HEK293 (cell line): ENCODE measurements around the gene HOXC5.
A peak's percentile ranks its signal among the peaks of the same experiment; 100 is the strongest.

Experiments used
- BCL11A ChIP-seq: fragments of 450-650 bp; formaldehyde crosslinking; IDR thresholded peaks from 2 replicates; pipeline ENCODE4 v1.5.1; 2016; ENCODE audit warnings: low read depth, missing biosample characterization, missing genetic modification characterization
- BCL11B ChIP-seq: fragments of 450-650 bp; formaldehyde crosslinking; IDR thresholded peaks from 2 replicates; pipeline ENCODE4 v1.5.1; 2016; ENCODE audit warnings: low read depth, missing biosample characterization, missing genetic modification characterization
- GFI1B ChIP-seq: fragments of 450-650 bp; formaldehyde crosslinking; IDR thresholded peaks from 2 replicates; pipeline ENCODE4 v1.5.1; 2016; ENCODE audit warnings: missing biosample characterization, missing genetic modification characterization
- GLIS1 ChIP-seq: fragments of 450-650 bp; formaldehyde crosslinking; IDR thresholded peaks from 2 replicates; pipeline ENCODE4 v1.5.1; 2016; ENCODE audit warnings: missing biosample characterization, missing genetic modification characterization
- GLIS2 ChIP-seq: fragments of 450-650 bp; formaldehyde crosslinking; IDR thresholded peaks from 2 replicates; pipeline ENCODE4 v1.5.1; 2016; ENCODE audit warnings: missing biosample characterization, missing genetic modification characterization
- KLF8 ChIP-seq: fragments of 450-650 bp; formaldehyde crosslinking; IDR thresholded peaks from 2 replicates; pipeline ENCODE4 v1.5.1; 2016; ENCODE audit warnings: missing biosample characterization, missing genetic modification characterization
- SALL2 ChIP-seq: fragments of 450-650 bp; formaldehyde crosslinking; IDR thresholded peaks from 2 replicates; pipeline ENCODE4 v1.5.0; 2017; ENCODE audit warnings: missing biosample characterization, mild to moderate bottlenecking, missing genetic modification characterization, borderline replicate concordance
- SP2 ChIP-seq: fragments of 450-650 bp; formaldehyde crosslinking; IDR thresholded peaks from 2 replicates; pipeline ENCODE4 v1.5.1; 2016; ENCODE audit warnings: missing biosample characterization, missing genetic modification characterization
- YY2 ChIP-seq: fragments of 450-650 bp; formaldehyde crosslinking; IDR thresholded peaks from 2 replicates; pipeline ENCODE4 v1.5.1; 2016; ENCODE audit warnings: missing biosample characterization, missing genetic modification characterization
- ZBTB1 ChIP-seq: fragments of 450-650 bp; formaldehyde crosslinking; IDR thresholded peaks from 2 replicates; pipeline ENCODE4 v1.5.1; 2016; ENCODE audit warnings: missing biosample characterization, missing genetic modification characterization
- ZBTB20 ChIP-seq: fragments of 450-650 bp; formaldehyde crosslinking; IDR thresholded peaks from 2 replicates; pipeline ENCODE4 v1.5.1; 2016; ENCODE audit warnings: missing biosample characterization, missing genetic modification characterization
- ZBTB48 ChIP-seq: fragments of 450-650 bp; formaldehyde crosslinking; IDR thresholded peaks from 2 replicates; pipeline ENCODE4 v1.5.1; 2016; ENCODE audit warnings: missing biosample characterization, missing genetic modification characterization
- ZNF2 ChIP-seq: fragments of 450-650 bp; formaldehyde crosslinking; IDR thresholded peaks from 2 replicates; pipeline ENCODE4 v1.5.1; 2016; ENCODE audit warnings: missing biosample characterization, missing genetic modification characterization
- ZNF274 ChIP-seq, 2 experiments: fragments of 200-500 bp in 1 of 2; fragments of 450-650 bp in 1 of 2; sonication (Bioruptor generic) in 1 of 2; formaldehyde crosslinking in 1 of 2; IDR thresholded peaks; 2 replicates each; pipeline versions ENCODE4 v1.5.1 to v1.6.1; 2014 to 2016; ENCODE audit warnings: borderline replicate concordance in 1 of 2, inconsistent platforms in 1 of 2, low read length in 1 of 2, missing biosample characterization in 1 of 2, missing genetic modification characterization in 1 of 2
- ZNF423 ChIP-seq: fragments of 450-650 bp; formaldehyde crosslinking; IDR thresholded peaks from 2 replicates; pipeline ENCODE4 v1.5.1; 2016; ENCODE audit warnings: missing biosample characterization, missing genetic modification characterization
- ZNF433 ChIP-seq: fragments of 450-650 bp; formaldehyde crosslinking; IDR thresholded peaks from 2 replicates; pipeline ENCODE4 v1.5.1; 2016; ENCODE audit warnings: missing biosample characterization, missing genetic modification characterization, low read depth
- ZNF549 ChIP-seq: fragments of 450-650 bp; IDR thresholded peaks from 2 replicates; pipeline ENCODE4 v1.5.1; 2018; ENCODE audit warnings: missing biosample characterization, missing genetic modification characterization, mild to moderate bottlenecking, inconsistent platforms, moderate library complexity
- ZNF571 ChIP-seq: fragments of 450-650 bp; formaldehyde crosslinking; IDR thresholded peaks from 2 replicates; pipeline ENCODE4 v1.5.0; 2017; ENCODE audit warnings: missing biosample characterization, missing genetic modification characterization
- ZNF747 ChIP-seq: fragments of 450-650 bp; formaldehyde crosslinking; IDR thresholded peaks from 2 replicates; pipeline ENCODE4 v1.5.1; 2016; ENCODE audit warnings: missing biosample characterization, missing genetic modification characterization
- ZNF768 ChIP-seq: fragments of 450-650 bp; formaldehyde crosslinking; IDR thresholded peaks from 2 replicates; pipeline ENCODE4 v1.5.1; 2018; ENCODE audit warnings: missing biosample characterization, mild to moderate bottlenecking, missing genetic modification characterization
- ZNF830 ChIP-seq: fragments of 450-650 bp; IDR thresholded peaks from 2 replicates; pipeline ENCODE4 v1.5.0; 2018; ENCODE audit warnings: missing biosample characterization, missing genetic modification characterization, low read depth, mild to moderate bottlenecking, moderate library complexity
- ZXDB ChIP-seq: fragments of 450-650 bp; formaldehyde crosslinking; IDR thresholded peaks from 2 replicates; pipeline ENCODE4 v1.5.1; 2016; ENCODE audit warnings: missing biosample characterization, missing genetic modification characterization
- TF ChIP-seq, protein P1 (sequence below): fragments of 450-650 bp; formaldehyde crosslinking; IDR thresholded peaks from 2 replicates; pipeline ENCODE4 v1.5.1; 2016; ENCODE audit warnings: missing biosample characterization, missing genetic modification characterization
- TF ChIP-seq, protein P2 (sequence below): fragments of 450-650 bp; formaldehyde crosslinking; IDR thresholded peaks from 2 replicates; pipeline ENCODE4 v1.5.1; 2017; ENCODE audit warnings: missing biosample characterization, missing genetic modification characterization
- TF ChIP-seq, protein P3 (sequence below): fragments of 450-650 bp; formaldehyde crosslinking; IDR thresholded peaks from 2 replicates; pipeline ENCODE4 v1.5.1; 2016; ENCODE audit warnings: missing biosample characterization, missing genetic modification characterization
- TF ChIP-seq, protein P4 (sequence below): fragments of 450-650 bp; formaldehyde crosslinking; IDR thresholded peaks from 2 replicates; pipeline ENCODE4 v1.5.1; 2016; ENCODE audit warnings: missing biosample characterization, missing genetic modification characterization
- TF ChIP-seq, protein P5 (sequence below): fragments of 450-650 bp; formaldehyde crosslinking; IDR thresholded peaks from 2 replicates; pipeline ENCODE4 v1.5.1; 2016; ENCODE audit warnings: missing biosample characterization, missing genetic modification characterization
- TF ChIP-seq, protein P6 (sequence below): fragments of 450-650 bp; formaldehyde crosslinking; IDR thresholded peaks from 2 replicates; pipeline ENCODE4 v1.5.1; 2016; ENCODE audit warnings: missing biosample characterization, missing genetic modification characterization

Gene HOXC5

DNA sequence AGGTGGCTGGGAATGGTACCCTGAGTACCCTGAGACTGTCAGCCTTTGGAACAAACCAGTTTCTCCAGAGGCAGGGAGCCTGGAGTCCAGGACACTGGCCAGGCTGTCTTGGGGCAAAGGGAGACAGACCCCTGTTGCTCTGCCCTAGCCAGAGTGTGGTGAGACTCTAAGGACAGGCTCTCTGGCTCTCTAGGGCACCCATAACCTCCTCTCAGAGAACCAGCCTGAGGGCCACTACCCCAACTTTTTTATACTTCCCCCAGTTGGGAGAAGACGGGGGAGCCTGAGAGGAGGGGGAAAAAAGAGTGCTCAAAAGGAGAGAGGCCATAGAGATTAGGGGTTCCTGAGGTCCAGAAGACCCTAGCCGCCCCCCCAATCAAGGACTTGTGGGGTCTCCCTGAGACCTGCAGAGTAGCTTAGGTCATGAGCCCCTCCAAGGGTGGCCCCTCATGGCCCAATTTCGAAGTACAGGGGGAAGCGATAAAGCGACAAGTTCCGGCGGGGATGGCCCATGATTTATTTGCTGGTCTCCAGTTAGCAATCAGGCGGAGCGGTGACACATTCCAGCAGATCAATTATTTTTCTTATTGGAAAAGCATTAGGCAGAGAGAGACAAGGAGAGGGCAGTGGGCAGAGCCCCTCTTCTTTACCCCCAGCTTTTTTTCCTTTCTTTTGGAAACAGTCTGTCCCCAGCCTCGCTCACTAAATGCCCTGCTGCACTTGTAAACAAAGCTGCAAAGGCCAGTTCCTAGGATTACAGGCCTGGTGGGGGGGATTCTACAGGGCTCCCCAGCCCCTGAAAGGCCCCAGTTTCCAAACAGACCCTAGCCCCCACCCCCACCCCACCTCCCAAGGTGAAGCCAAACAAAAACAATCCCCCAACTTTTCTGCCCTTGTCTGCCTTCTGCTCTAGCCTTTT is 22.5 kb upstream of the HOXC5 start (continued):
- TF ChIP-seq, protein P1, sequence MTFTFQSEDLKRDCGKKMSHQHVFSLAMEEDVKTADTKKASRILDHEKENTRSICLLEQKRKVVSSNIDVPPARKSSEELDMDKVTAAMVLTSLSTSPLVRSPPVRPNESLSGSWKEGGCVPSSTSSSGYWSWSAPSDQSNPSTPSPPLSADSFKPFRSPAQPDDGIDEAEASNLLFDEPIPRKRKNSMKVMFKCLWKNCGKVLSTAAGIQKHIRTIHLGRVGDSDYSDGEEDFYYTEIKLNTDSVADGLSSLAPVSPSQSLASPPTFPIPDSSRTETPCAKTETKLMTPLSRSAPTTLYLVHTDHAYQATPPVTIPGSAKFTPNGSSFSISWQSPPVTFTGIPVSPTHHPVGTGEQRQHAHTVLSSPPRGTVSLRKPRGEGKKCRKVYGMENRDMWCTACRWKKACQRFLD (tag by site-specific recombination), result no peak
- TF ChIP-seq ZNF571 (tag by site-specific recombination), result no peak
- TF ChIP-seq, protein P2, sequence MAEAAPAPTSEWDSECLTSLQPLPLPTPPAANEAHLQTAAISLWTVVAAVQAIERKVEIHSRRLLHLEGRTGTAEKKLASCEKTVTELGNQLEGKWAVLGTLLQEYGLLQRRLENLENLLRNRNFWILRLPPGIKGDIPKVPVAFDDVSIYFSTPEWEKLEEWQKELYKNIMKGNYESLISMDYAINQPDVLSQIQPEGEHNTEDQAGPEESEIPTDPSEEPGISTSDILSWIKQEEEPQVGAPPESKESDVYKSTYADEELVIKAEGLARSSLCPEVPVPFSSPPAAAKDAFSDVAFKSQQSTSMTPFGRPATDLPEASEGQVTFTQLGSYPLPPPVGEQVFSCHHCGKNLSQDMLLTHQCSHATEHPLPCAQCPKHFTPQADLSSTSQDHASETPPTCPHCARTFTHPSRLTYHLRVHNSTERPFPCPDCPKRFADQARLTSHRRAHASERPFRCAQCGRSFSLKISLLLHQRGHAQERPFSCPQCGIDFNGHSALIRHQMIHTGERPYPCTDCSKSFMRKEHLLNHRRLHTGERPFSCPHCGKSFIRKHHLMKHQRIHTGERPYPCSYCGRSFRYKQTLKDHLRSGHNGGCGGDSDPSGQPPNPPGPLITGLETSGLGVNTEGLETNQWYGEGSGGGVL, result peak; percentile 25; the same call in 1 of the 2 replicates
- TF ChIP-seq ZNF274 (IDR thresholded peaks at IDR 0.05; ENCODE audit: low read length), result no peak
- TF ChIP-seq ZNF274 (tag by site-specific recombination; IDR thresholded peaks at IDR 0.05; ENCODE audit: borderline replicate concordance), result no peak
- TF ChIP-seq YY2 (tag by site-specific recombination), result no peak
- peak; percentile 64 for TF ChIP-seq GLIS1
- TF ChIP-seq, protein P3, sequence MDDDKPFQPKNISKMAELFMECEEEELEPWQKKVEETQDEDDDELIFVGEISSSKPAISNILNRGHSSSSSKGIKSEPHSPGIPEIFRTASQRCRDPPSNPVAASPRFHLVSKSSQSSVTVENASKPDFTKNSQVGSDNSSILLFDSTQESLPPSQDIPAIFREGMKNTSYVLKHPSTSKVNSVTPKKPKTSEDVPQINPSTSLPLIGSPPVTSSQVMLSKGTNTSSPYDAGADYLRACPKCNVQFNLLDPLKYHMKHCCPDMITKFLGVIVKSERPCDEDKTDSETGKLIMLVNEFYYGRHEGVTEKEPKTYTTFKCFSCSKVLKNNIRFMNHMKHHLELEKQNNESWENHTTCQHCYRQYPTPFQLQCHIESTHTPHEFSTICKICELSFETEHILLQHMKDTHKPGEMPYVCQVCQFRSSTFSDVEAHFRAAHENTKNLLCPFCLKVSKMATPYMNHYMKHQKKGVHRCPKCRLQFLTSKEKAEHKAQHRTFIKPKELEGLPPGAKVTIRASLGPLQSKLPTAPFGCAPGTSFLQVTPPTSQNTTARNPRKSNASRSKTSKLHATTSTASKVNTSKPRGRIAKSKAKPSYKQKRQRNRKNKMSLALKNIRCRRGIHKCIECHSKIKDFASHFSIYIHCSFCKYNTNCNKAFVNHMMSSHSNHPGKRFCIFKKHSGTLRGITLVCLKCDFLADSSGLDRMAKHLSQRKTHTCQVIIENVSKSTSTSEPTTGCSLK (tag by site-specific recombination), result no peak
- TF ChIP-seq, protein P4, sequence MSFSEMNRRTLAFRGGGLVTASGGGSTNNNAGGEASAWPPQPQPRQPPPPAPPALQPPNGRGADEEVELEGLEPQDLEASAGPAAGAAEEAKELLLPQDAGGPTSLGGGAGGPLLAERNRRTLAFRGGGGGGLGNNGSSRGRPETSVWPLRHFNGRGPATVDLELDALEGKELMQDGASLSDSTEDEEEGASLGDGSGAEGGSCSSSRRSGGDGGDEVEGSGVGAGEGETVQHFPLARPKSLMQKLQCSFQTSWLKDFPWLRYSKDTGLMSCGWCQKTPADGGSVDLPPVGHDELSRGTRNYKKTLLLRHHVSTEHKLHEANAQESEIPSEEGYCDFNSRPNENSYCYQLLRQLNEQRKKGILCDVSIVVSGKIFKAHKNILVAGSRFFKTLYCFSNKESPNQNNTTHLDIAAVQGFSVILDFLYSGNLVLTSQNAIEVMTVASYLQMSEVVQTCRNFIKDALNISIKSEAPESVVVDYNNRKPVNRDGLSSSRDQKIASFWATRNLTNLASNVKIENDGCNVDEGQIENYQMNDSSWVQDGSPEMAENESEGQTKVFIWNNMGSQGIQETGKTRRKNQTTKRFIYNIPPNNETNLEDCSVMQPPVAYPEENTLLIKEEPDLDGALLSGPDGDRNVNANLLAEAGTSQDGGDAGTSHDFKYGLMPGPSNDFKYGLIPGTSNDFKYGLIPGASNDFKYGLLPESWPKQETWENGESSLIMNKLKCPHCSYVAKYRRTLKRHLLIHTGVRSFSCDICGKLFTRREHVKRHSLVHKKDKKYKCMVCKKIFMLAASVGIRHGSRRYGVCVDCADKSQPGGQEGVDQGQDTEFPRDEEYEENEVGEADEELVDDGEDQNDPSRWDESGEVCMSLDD (tag by site-specific recombination), result peak; percentile 28; the same call in 1 of the 2 replicates
- TF ChIP-seq GFI1B (tag by site-specific recombination), result no peak
- peak; percentile 70; the same call in 1 of the 2 replicates for TF ChIP-seq ZBTB20 (tag by site-specific recombination)
- TF ChIP-seq BCL11A (tag by site-specific recombination), result 0 out of 2 replicates have a peak, but pooled peaks have one; percentile 39
- TF ChIP-seq ZNF747 (tag by site-specific recombination), result no peak
- no peak for TF ChIP-seq ZNF549 (tag by site-specific recombination)
- TF ChIP-seq GLIS2 (tag by site-specific recombination), result peak; percentile 59
- TF ChIP-seq BCL11B (tag by site-specific recombination), result 0 out of 2 replicates have a peak, but pooled peaks have one; percentile 15
- TF ChIP-seq KLF8 (tag by site-specific recombination), result no peak
- TF ChIP-seq ZBTB48 (tag by site-specific recombination), result no peak
- TF ChIP-seq ZXDB (tag by site-specific recombination), result peak; percentile 73
- no peak for TF ChIP-seq SALL2 (tag by site-specific recombination)
- peak; percentile 33; the same call in 1 of the 2 replicates for TF ChIP-seq SP2 (tag by site-specific recombination)
- TF ChIP-seq ZBTB1, result no peak
- TF ChIP-seq ZNF768 (tag by site-specific recombination), result no peak
- TF ChIP-seq ZNF830 (tag by site-specific recombination), result no peak
- TF ChIP-seq ZNF433 (tag by site-specific recombination), result no peak
- no peak for TF ChIP-seq ZNF2
- TF ChIP-seq, protein P5, sequence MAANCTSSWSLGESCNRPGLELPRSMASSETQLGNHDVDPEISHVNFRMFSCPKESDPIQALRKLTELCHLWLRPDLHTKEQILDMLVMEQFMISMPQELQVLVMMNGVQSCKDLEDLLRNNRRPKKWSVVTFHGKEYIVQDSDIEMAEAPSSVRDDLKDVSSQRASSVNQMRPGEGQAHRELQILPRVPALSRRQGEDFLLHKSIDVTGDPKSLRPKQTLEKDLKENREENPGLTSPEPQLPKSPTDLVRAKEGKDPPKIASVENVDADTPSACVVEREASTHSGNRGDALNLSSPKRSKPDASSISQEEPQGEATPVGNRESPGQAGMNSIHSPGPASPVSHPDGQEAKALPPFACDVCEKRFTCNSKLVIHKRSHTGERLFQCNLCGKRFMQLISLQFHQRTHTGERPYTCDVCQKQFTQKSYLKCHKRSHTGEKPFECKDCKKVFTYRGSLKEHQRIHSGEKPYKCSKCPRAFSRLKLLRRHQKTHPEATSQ (tag by site-specific recombination), result no peak
- no peak for TF ChIP-seq ZNF423 (tag by site-specific recombination)
- TF ChIP-seq, protein P6, sequence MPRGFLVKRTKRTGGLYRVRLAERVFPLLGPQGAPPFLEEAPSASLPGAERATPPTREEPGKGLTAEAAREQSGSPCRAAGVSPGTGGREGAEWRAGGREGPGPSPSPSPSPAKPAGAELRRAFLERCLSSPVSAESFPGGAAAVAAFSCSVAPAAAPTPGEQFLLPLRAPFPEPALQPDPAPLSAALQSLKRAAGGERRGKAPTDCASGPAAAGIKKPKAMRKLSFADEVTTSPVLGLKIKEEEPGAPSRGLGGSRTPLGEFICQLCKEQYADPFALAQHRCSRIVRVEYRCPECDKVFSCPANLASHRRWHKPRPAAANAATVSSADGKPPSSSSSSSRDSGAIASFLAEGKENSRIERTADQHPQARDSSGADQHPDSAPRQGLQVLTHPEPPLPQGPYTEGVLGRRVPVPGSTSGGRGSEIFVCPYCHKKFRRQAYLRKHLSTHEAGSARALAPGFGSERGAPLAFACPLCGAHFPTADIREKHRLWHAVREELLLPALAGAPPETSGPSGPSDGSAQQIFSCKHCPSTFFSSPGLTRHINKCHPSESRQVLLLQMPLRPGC (tag by site-specific recombination), result peak; percentile 44
